ENCODE measurements around the gene CTAG2. TPM values are rescaled to one million over a fixed set of nuclear protein-coding genes. Genes with fewer than 3 reads are reported as not detected.

CTAG2 gene
- total RNA-seq, 1 experiment from 2014 or later = not detected

- no peak overlapping the region for H3K4me3 ChIP-seq (ENCODE audit: low read depth, low read length)
- TF ChIP-seq, protein P1, sequence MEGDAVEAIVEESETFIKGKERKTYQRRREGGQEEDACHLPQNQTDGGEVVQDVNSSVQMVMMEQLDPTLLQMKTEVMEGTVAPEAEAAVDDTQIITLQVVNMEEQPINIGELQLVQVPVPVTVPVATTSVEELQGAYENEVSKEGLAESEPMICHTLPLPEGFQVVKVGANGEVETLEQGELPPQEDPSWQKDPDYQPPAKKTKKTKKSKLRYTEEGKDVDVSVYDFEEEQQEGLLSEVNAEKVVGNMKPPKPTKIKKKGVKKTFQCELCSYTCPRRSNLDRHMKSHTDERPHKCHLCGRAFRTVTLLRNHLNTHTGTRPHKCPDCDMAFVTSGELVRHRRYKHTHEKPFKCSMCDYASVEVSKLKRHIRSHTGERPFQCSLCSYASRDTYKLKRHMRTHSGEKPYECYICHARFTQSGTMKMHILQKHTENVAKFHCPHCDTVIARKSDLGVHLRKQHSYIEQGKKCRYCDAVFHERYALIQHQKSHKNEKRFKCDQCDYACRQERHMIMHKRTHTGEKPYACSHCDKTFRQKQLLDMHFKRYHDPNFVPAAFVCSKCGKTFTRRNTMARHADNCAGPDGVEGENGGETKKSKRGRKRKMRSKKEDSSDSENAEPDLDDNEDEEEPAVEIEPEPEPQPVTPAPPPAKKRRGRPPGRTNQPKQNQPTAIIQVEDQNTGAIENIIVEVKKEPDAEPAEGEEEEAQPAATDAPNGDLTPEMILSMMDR (IDR thresholded peaks at IDR 0.05; ENCODE audit: insufficient read depth in 1 of 2, low read depth in 1 of 2, low read length in 1 of 2, severe bottlenecking in 1 of 2, unreplicated experiment in 1 of 2) = no peak
- DNase-seq = no peak
- CTCF ChIA-PET = no interaction called here
- Mint-ChIP-seq H3K9me3 (ENCODE audit: unreplicated experiment) (no peaks in the 10 kb centered on the region), H3K27me3 (ENCODE audit: insufficient read depth, unreplicated experiment) (peaks cover 7% of the 10 kb centered on the region), H3K36me3 (ENCODE audit: insufficient read depth, unreplicated experiment) (no peaks in the 10 kb centered on the region), H3K27ac (ENCODE audit: unreplicated experiment) (no peak overlapping the region), H3K4me3 (ENCODE audit: unreplicated experiment) (no peak overlapping the region), H3K4me1 (ENCODE audit: low read depth, unreplicated experiment) (no peaks in the 10 kb centered on the region)
- BruUV-seq (replicated peaks) = no TSS peak
- no peaks in the 10 kb centered on the region for H3K9me3 ChIP-seq
- POLR2A ChIA-PET = no interaction called here
- no peaks in the 10 kb centered on the region for H3K4me1 ChIP-seq
- H3K27me3 ChIP-seq (replicated peaks; ENCODE audit: control insufficient read depth, insufficient read depth, low read length) = no peaks in the 10 kb centered on the region
- H3K36me3 ChIP-seq (ENCODE audit: control insufficient read depth, insufficient read depth, low read length) = no peaks in the 10 kb centered on the region
- intact Hi-C loops (cut with micrococcal nuclease; ENCODE audit: unreplicated experiment) = no loop called here
Measured at GRCh38 chrX:154655786-154656185, 2.4 kb upstream of the CTAG2 start.

DNA sequence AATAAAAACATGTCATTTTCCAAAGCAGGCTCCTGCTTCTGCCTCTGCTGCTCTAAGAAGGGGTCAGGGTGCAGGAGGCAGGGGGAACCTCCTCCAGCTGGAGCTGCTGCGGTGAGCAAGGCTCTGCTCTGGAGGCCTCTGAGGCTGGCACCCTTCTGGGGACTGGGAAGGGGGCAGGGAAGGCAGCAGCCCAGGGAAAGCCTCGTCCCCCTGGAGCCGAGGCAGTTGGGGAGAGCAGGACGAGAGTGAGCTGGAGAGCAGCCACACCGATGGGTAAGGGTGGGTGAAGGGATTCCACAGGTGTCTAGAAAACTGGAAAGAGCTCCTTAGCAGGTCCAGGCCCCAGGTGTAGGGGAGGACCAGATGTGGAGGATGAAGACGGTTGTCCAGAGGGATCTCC, 2.0 kb upstream of the CTAG2 start:
- DNase-seq = no peak
- no peaks in the 10 kb centered on the region for H3K9me3 Mint-ChIP-seq (ENCODE audit: unreplicated experiment)
- H3K36me3 ChIP-seq (ENCODE audit: control insufficient read depth, insufficient read depth, low read length) = no peaks in the 10 kb centered on the region
- ChIA-PET POLR2A (no interaction called here), CTCF (no interaction called here)
- H3K4me1 ChIP-seq = no peaks in the 10 kb centered on the region
- no peaks in the 10 kb centered on the region for H3K27me3 ChIP-seq (replicated peaks; ENCODE audit: control insufficient read depth, insufficient read depth, low read length)
- no peak overlapping the region for H3K4me3 ChIP-seq (ENCODE audit: low read depth, low read length)
- no TSS peak for BruUV-seq (replicated peaks)
- H3K4me3 Mint-ChIP-seq (ENCODE audit: unreplicated experiment) = no peak overlapping the region
- no peak overlapping the region for H3K27ac Mint-ChIP-seq (ENCODE audit: unreplicated experiment)
- peaks cover 7% of the 10 kb centered on the region for H3K27me3 Mint-ChIP-seq (ENCODE audit: insufficient read depth, unreplicated experiment)
- H3K9me3 ChIP-seq = no peaks in the 10 kb centered on the region
- intact Hi-C loops (cut with micrococcal nuclease; ENCODE audit: unreplicated experiment) = no loop called here
- TF ChIP-seq, protein P1 (IDR thresholded peaks at IDR 0.05; ENCODE audit: insufficient read depth in 1 of 2, low read depth in 1 of 2, low read length in 1 of 2, severe bottlenecking in 1 of 2, unreplicated experiment in 1 of 2) = no peak
- H3K4me1 Mint-ChIP-seq (ENCODE audit: low read depth, unreplicated experiment) = no peaks in the 10 kb centered on the region
- H3K36me3 Mint-ChIP-seq (ENCODE audit: insufficient read depth, unreplicated experiment) = no peaks in the 10 kb centered on the region

- H3K27me3 Mint-ChIP-seq (ENCODE audit: insufficient read depth, unreplicated experiment) = peaks cover 7% of the 10 kb centered on the region
- H3K4me3 ChIP-seq (ENCODE audit: low read depth, low read length) = no peak overlapping the region
- no peaks in the 10 kb centered on the region for H3K9me3 Mint-ChIP-seq (ENCODE audit: unreplicated experiment)
- no peak for DNase-seq
- H3K4me1 ChIP-seq = no peaks in the 10 kb centered on the region
- H3K9me3 ChIP-seq = no peaks in the 10 kb centered on the region
- TF ChIP-seq, protein P1 (IDR thresholded peaks at IDR 0.05; ENCODE audit: insufficient read depth in 1 of 2, low read depth in 1 of 2, low read length in 1 of 2, severe bottlenecking in 1 of 2, unreplicated experiment in 1 of 2) = no peak
- no peaks in the 10 kb centered on the region for H3K27me3 ChIP-seq (replicated peaks; ENCODE audit: control insufficient read depth, insufficient read depth, low read length)
- intact Hi-C loops (cut with micrococcal nuclease; ENCODE audit: unreplicated experiment) = no loop called here
- no peak overlapping the region for H3K4me3 Mint-ChIP-seq (ENCODE audit: unreplicated experiment)
- ChIA-PET POLR2A (no interaction called here), CTCF (no interaction called here)
- no peaks in the 10 kb centered on the region for H3K36me3 ChIP-seq (ENCODE audit: control insufficient read depth, insufficient read depth, low read length)
- no peak overlapping the region for H3K27ac Mint-ChIP-seq (ENCODE audit: unreplicated experiment)
- H3K36me3 Mint-ChIP-seq (ENCODE audit: insufficient read depth, unreplicated experiment) = no peaks in the 10 kb centered on the region
- no peaks in the 10 kb centered on the region for H3K4me1 Mint-ChIP-seq (ENCODE audit: low read depth, unreplicated experiment)
- BruUV-seq (replicated peaks) = no TSS peak
Measured at GRCh38 chrX:154654925-154655324, 1.5 kb upstream of the CTAG2 start.
